ENCODE data around the gene ARHGAP1.
A peak's percentile ranks its signal among the peaks of the same experiment; 100 is the strongest.

The ARHGAP1 gene

GRCh38 chr11:46700241-46701077 lies at the start of gene ARHGAP1, which contains the start of gene ZNF408:
ARHGAP1 (minus strand) TSS chr11:46700619; CDS start chr11:46696107, 4,512 bp downstream.
ZNF408 (plus strand) TSS chr11:46701031; CDS start chr11:46701048, 17 bp downstream.
- DNase-seq: peak; percentile 96

DNA sequence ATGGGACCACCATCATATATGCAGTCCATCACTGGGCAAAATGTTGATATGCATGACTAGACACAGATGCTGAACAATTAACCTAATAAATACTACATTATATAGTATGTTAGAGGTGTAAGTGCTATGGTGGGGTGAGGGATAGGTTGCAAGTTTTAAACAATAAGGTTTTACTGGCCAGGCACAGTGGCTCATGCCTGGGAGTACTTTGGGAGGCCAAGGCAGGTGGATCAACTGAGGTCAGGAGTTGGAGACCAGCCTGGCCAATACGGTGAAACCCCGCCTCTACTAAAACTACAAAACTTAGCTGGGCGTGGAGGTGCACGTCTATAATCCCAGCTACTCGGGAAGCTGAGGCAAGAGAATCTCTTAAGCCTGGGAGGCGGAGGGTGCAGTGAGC lies 46.7 kb upstream of the ARHGAP1 start:
- DNase-seq: no peak

DNA sequence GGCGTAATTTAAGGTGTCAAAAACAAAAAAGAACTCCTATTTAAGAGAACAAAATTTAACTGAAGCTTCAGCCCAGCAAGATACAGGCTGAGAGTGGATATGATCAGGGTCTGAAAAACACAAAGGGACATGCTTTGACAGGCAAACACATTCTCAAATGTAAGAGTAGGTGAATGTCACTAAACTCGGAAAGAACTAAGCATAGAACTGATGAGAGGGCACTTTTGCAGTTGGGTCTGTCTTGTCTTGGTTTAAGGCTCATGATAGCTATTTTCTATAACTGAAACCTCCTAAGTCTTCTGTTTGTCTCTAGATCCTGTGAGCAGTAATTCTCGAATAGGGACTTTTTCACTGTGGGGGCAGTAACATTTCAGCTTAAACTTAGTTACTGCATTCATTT lies 45.6 kb upstream of the ARHGAP1 start:
- no peak for DNase-seq

GRCh38 chr11:46745328-46745727 lies 44.9 kb upstream of the ARHGAP1 start:
- DNase-seq: no peak

- no peak for DNase-seq
Observed at GRCh38 chr11:46743693-46744339, 43.4 kb upstream of the ARHGAP1 start.

GRCh38 chr11:46743043-46743442 lies 42.6 kb upstream of the ARHGAP1 start:
- no peak for DNase-seq

DNA sequence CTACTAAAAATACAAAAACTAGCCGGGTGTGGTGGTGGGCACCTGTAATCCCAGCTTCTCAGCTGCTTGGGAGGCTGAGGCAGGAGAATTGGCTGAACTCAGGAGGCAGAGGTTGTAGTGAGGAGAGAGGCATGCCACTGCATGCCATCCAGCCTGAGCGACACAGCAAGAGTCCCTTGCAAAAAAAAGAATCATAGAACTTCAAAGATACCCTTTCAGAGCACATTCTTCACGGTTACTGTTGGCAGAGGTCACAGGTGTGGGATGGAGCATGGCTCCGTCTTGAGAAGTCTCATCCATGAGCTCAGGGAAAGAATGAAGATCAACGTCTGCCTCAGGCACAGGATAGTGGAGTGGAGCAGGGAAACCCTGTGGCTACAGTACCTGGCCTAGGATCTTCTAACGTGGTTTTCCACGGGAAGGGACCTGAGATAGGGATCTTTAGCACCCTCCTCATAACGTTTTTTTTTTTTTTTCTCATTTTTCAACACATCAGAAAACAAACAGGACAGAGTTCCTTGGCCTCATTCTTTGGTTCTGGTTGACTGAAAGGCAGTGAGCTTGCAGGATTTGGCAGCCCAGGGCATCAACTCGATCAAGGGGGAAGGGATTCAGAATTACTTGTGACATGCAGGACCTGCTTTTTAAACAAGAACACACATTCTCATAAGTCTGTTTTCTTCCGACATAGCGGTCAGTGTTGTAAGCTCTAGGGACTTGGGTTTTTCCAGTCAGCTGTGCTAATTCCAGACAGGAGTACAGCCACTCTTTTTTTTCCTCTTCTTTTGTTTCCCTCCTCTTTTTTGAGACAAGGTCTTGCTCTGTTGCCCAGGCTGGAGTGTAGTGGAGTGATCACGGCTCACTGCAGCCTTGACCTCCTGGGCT lies 41.4 kb upstream of the ARHGAP1 start:
- DNase-seq: no peak

- no peak for DNase-seq
Observed at GRCh38 chr11:46738887-46739286, 38.5 kb upstream of the ARHGAP1 start.

DNA sequence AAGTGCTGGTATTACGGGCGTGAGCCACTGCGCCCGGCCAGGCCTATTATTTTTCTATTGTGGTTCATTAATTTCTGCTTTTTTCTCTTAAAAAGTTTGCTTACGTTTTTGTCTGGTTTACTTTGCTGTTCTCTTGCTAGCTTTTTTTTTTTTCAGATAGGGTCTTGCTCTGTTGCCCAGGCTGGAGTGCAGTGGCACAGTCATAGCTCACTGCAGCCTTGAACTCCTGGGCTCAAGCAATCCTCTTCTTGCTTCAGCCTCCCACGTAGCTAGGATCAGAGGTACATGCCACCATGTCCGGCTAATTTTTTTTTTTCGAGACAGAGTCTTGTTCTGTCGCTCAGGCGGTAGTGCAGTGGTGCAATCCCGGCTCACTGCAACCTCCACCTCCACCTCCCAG lies 37.3 kb upstream of the ARHGAP1 start:
- DNase-seq: no peak

DNA sequence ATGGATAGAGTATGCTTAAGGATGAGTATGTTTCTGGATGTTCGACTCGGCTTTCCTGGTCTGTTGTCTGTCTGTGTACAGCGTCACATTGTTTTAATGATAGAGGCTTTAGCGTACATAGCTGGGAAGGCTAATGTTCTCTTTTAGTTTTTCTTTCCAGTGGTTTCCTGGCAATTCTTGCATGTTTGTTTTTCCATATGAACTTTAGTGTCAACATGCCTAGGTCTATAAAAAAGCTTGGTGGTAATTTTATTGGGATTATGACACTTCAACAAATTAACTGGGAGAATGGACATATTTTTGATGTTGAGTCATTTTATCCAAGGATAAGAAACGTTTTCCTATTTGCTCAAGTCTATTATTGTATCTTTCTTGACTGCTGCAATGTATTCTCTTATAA lies 36.2 kb upstream of the ARHGAP1 start:
- DNase-seq: no peak

- no peak for DNase-seq
Observed at GRCh38 chr11:46736146-46736545, 35.7 kb upstream of the ARHGAP1 start.

DNA sequence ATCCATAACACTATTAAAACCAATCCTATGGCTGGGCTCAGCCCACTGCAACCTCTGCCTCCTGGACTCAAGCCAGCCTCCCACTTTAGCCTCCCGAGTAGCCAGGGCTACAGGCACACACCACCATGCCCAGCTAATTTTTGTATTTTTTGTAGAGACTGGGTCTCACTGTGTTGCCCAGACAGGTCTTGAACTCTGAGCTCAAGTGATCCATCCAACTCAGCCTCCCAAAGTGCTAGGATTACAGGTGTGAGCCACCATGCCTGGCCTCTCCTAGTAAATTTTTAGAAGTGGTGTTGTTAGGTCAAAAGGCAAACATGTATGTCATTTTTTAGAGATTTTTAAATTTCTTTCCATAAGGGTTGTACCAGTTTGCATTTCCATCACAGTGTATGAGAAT lies 32.8 kb upstream of the ARHGAP1 start:
- no peak for DNase-seq

DNA sequence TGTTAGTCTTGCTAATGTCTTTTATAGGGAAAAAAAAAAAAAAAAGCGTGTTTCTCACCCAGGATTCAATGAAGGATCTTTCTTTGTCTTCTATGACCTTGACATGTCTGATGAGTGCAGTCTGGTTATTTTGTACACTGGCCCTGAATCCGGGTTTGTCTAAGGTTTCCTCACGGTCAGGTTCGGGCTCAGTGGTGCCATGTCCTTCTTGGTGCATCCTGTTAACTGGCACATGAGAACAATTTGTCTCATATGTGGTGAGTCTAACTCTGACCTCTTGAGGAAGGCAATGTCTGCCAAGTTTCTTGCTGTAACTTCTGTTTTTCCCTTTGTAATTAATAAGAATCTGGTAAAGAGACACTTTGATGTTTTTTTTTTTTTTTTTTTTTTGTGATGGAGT lies 31.1 kb upstream of the ARHGAP1 start:
- DNase-seq: no peak

- DNase-seq: no peak
Observed at GRCh38 chr11:46729110-46730027, 28.9 kb upstream of the ARHGAP1 start.

GRCh38 chr11:46728659-46729040 lies 28.2 kb upstream of the ARHGAP1 start:
- DNase-seq: no peak

DNA sequence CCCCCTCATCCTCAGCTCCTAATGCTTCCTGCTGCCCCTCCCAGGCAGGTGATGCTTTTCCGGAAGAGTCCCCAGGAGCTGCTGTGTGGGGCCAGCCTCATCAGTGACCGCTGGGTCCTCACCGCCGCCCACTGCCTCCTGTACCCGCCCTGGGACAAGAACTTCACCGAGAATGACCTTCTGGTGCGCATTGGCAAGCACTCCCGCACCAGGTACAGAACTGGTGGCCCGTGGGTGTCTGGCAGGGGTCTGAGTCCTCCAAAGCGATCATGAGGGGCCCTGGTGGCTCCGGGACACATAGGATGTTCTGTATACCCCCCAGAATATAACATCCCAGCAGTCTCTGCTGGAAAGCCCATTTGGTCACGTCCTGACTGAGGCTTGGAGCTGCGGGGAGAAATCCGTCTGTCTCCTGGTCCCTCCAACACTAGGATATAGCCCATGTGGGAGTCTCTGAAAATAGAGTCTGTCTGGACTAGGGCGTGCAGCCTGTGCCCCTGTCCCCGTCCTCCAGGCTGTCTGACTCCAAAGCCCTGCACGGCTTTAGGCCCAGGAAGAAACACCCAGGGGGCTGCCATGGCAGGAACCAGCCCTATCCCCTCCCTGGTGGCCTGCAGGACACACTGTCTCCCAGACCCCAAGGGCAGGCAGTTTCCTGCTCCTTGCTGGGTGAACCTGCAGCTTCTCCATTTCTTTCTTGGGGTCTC lies 27.7 kb upstream of the ARHGAP1 start:
- DNase-seq: no peak

DNA sequence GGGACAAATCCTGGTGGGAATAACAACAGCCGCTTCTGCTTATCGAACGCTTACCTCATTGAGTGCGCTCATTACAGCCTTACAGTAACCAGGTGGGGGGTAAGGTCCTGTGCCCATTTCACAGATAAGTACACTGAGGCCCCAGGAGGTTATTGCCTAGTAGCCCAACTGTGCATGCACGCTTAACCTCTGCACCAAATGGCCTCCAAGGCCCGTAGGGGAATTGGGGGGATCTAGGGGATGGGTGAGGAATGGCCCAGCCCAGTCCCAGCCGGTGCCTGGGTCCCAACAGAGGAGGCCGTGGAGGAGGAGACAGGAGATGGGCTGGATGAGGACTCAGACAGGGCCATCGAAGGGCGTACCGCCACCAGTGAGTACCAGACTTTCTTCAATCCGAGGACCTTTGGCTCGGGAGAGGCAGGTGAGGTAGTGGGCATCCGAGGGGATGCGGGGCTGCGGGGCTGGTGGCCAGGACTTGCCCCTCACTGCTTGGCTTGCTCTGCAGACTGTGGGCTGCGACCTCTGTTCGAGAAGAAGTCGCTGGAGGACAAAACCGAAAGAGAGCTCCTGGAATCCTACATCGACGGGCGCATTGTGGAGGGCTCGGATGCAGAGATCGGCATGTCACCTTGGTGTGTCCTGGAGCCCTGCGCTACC lies 25.9 kb upstream of the ARHGAP1 start:
- DNase-seq: no peak

DNA sequence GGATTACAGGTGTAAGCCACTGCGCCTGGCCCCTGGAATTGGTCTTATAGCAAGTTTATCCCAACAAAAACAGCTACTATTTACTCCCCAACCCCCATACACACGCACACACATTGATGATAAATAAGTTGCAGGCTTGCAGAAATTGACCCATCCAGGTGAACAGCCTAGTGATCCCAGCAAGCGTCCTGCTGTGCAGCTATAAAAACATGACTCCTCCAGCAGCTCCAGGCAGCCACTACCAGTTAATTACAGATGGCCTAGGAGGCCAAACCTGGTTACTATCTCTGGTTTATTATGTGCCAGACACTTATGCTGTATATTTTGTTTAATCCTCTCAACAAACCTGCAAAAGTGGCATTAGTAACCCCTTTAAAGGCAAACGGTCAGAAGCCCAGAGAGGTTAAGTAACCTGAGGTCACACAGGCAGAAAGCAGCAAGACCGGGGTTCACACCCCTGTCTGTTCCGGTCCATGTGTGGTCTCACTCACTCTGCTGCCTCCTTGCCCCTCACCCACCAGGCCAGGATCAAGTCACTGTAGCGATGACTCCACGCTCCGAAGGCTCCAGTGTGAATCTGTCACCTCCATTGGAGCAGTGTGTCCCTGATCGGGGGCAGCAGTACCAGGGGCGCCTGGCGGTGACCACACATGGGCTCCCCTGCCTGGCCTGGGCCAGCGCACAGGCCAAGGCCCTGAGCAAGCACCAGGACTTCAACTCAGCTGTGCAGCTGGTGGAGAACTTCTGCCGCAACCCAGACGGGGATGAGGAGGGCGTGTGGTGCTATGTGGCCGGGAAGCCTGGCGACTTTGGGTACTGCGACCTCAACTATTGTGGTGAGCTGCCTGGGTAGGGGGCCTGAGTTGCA lies 25.2 kb upstream of the ARHGAP1 start:
- DNase-seq: no peak

- no peak for DNase-seq
Observed at GRCh38 chr11:46724088-46724487, 23.7 kb upstream of the ARHGAP1 start.

DNA sequence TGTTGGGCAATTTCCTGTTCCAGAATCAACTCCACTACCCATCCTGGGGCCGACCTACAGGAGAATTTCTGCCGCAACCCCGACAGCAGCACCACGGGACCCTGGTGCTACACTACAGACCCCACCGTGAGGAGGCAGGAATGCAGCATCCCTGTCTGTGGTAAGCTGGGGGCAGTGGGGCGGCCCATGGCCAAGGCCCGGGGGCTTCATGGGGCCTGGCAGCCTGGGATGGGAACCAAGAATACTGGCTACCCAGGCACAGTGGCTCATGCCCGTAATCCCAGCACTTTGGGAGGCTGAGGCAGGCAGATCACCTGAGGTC lies 22.9 kb upstream of the ARHGAP1 start:
- no peak for DNase-seq
